Keratinocyte (primary cell): ENCODE data around the gene ANKRD13D. TPM values are rescaled to one million over a fixed set of nuclear protein-coding genes. Genes with fewer than 3 reads are reported as not detected.

Source experiments
- DNase-seq: peaks from one replicate; pipeline ENCODE4 v3.0.0-alpha.2; 2011; ENCODE audit warnings: low read depth, missing footprints, low spot score
- FAIRE-seq: peaks from 2 replicates; lab custom pipeline; 2011; peaks lifted over from hg19 to GRCh38; lab: Jason Lieb, UNC
- H2AFZ ChIP-seq: 2 replicates; pipeline ENCODE4 v1.6.0; 2012; ENCODE audit warnings: low read length, control low read depth, inconsistent platforms; ENCODE audit not compliant: control insufficient read depth
- H3K27ac ChIP-seq: 2 replicates; pipeline ENCODE4 v1.5.1; 2011; ENCODE audit warnings: low read length; ENCODE audit not compliant: control insufficient read depth, insufficient read depth
- H3K27me3 ChIP-seq: 3 replicates; pipeline ENCODE4 v1.6.0; 2011; ENCODE audit warnings: low read length; ENCODE audit not compliant: control insufficient read depth, insufficient read depth; ENCODE audit errors: extremely low read depth
- H3K36me3 ChIP-seq, 2 experiments: 2 replicates in 1 of 2; 3 replicates in 1 of 2; pipeline ENCODE4 v1.5.1; 2011; ENCODE audit warnings: low read length in 2 of 2, mild to moderate bottlenecking in 1 of 2; ENCODE audit not compliant: control insufficient read depth in 2 of 2, insufficient read depth in 2 of 2; ENCODE audit errors: extremely low read depth in 1 of 2
- H3K4me1 ChIP-seq: 3 replicates; pipeline ENCODE4 v1.5.1; 2011; ENCODE audit warnings: low read length; ENCODE audit not compliant: control insufficient read depth, insufficient read depth; ENCODE audit errors: extremely low read depth
- H3K4me2 ChIP-seq: 3 replicates; pipeline ENCODE4 v1.6.0; 2011; ENCODE audit warnings: low read depth, low read length; ENCODE audit not compliant: control insufficient read depth, insufficient read depth; ENCODE audit errors: extremely low read depth
- H3K4me3 ChIP-seq, 3 experiments: fragments of 200-600 bp in 1 of 3; sonication (generic) in 1 of 3; 2 replicates in 2 of 3; 3 replicates in 1 of 3; pipeline ENCODE4 v1.5.1; 2011 to 2016; ENCODE audit warnings: low read length in 3 of 3, mild to moderate bottlenecking in 3 of 3, control low read depth in 2 of 3, inconsistent platforms in 1 of 3, low read depth in 1 of 3, mixed read lengths in 1 of 3, mixed run types in 1 of 3, moderate library complexity in 1 of 3; ENCODE audit not compliant: control insufficient read depth in 2 of 3, insufficient read depth in 2 of 3; ENCODE audit errors: extremely low read depth in 1 of 3
- H3K79me2 ChIP-seq: 2 replicates; pipeline ENCODE4 v1.6.0; 2012; ENCODE audit warnings: low read length; ENCODE audit not compliant: control insufficient read depth, insufficient read depth
- H3K9ac ChIP-seq: 3 replicates; pipeline ENCODE4 v1.6.0; 2011; ENCODE audit warnings: low read length; ENCODE audit not compliant: control insufficient read depth, insufficient read depth; ENCODE audit errors: extremely low read depth
- H3K9me1 ChIP-seq: 3 replicates; pipeline ENCODE4 v1.6.0; 2011; ENCODE audit warnings: low read length; ENCODE audit not compliant: control insufficient read depth, insufficient read depth; ENCODE audit errors: extremely low read depth
- H3K9me3 ChIP-seq: 2 replicates; pipeline ENCODE4 v1.5.1; 2012; ENCODE audit warnings: low read depth, low read length; ENCODE audit not compliant: control insufficient read depth
- H4K20me1 ChIP-seq: 3 replicates; pipeline ENCODE4 v1.6.0; 2011; ENCODE audit warnings: low read length; ENCODE audit not compliant: control insufficient read depth, insufficient read depth; ENCODE audit errors: extremely low read depth
- CTCF ChIP-seq, 3 experiments: IDR thresholded peaks in 1 of 3; conservative IDR thresholded peaks in 1 of 3; optimal IDR thresholded peaks in 1 of 3; 2 replicates in 2 of 3; 3 replicates in 1 of 3; pipeline versions ENCODE3 to v1.5.1; 2011; ENCODE audit warnings: low read length in 3 of 3, mild to moderate bottlenecking in 3 of 3, moderate library complexity in 2 of 3, control low read depth in 1 of 3, inconsistent platforms in 1 of 3; ENCODE audit not compliant: insufficient read depth in 2 of 3; ENCODE audit errors: extremely low read depth in 1 of 3
- EZH2 ChIP-seq: IDR thresholded peaks from one replicate; pipeline ENCODE4 v1.6.1; 2012; ENCODE audit warnings: inconsistent platforms, mild to moderate bottlenecking, low read length, moderate library complexity
- dilution Hi-C: fragments of 300-500 bp; cut with MboI; formaldehyde crosslinking; loops from one replicate; pipeline ENCODE4 v1.7.0; 2020; ENCODE audit warnings: low sequenced_read_pairs; ENCODE audit not compliant: extremely low pct_ligation_motif_present
- polyA plus RNA-seq, 5 experiments: library from polyadenylated mRNA; depleted of rRNA in 3 of 5; stranded (reverse) in 3 of 5; stranded (forward) in 1 of 5; unstranded in 1 of 5; fragments of >200 nt; gene quantifications; 1 replicate in 1 of 5; 2 replicates in 3 of 5; 3 replicates in 1 of 5; pipeline versions ENCODE4 v1.2.1 to v1.2.3, GENCODE V29; 2011 to 2012; ENCODE audit warnings: missing spikeins in 2 of 5, low read depth in 1 of 5, low replicate concordance in 1 of 5

ANKRD13D gene
- polyA plus RNA-seq, 1 donor (not counting 4 experiments of a cell fraction or from before 2014, with no cell fraction given) = 25.0 TPM

- H3K4me2 ChIP-seq = no peak overlapping the region
- peaks cover 16% of the 10 kb centered on the region for H3K79me2 ChIP-seq
- no peaks in the 10 kb centered on the region for H3K27me3 ChIP-seq
- no peaks in the 10 kb centered on the region for H3K9me1 ChIP-seq
- H3K4me3 ChIP-seq = no peak overlapping the region
- dilution Hi-C loops = no loop called here
- H4K20me1 ChIP-seq = no peaks in the 10 kb centered on the region
- H3K4me1 ChIP-seq = peaks cover 13% of the 10 kb centered on the region
- no peak overlapping the region for H3K27ac ChIP-seq
- no peak for TF ChIP-seq CTCF (optimal IDR thresholded peaks at IDR 0.05 in 1 of 3, IDR thresholded peaks at IDR 0.05 in 1 of 3, conservative IDR thresholded peaks at IDR 0.05 in 1 of 3; ENCODE audit: extremely low read depth in 1 of 3, insufficient read depth in 2 of 3, low read length in 3 of 3)
- TF ChIP-seq EZH2 = no peak
- H2AFZ ChIP-seq = no peak overlapping the region
- H3K9me3 ChIP-seq = peaks cover 4% of the 10 kb centered on the region
- no peak for FAIRE-seq
- no peak overlapping the region for H3K9ac ChIP-seq
- no peak for DNase-seq
- peaks cover 31 to 42% of the 10 kb centered on the region in 2 experiments for H3K36me3 ChIP-seq
Observed at GRCh38 chr11:67298786-67299185, 9.7 kb downstream of the ANKRD13D start.

- no peak for FAIRE-seq
- DNase-seq = no peak
- dilution Hi-C loops = no loop called here
- no peaks in the 10 kb centered on the region for H3K9me1 ChIP-seq
- H3K9ac ChIP-seq = no peak overlapping the region
- no peaks in the 10 kb centered on the region for H4K20me1 ChIP-seq
- H3K9me3 ChIP-seq = peaks cover 4% of the 10 kb centered on the region
- H3K27ac ChIP-seq = no peak overlapping the region
- H2AFZ ChIP-seq = no peak overlapping the region
- H3K27me3 ChIP-seq = no peaks in the 10 kb centered on the region
- peaks cover 11% of the 10 kb centered on the region for H3K79me2 ChIP-seq
- H3K36me3 ChIP-seq = peaks cover 31 to 36% of the 10 kb centered on the region in 2 experiments
- no peak for TF ChIP-seq EZH2
- no peak for TF ChIP-seq CTCF (optimal IDR thresholded peaks at IDR 0.05 in 1 of 3, IDR thresholded peaks at IDR 0.05 in 1 of 3, conservative IDR thresholded peaks at IDR 0.05 in 1 of 3; ENCODE audit: extremely low read depth in 1 of 3, insufficient read depth in 2 of 3, low read length in 3 of 3)
- H3K4me3 ChIP-seq = no peak overlapping the region
- peaks cover 20% of the 10 kb centered on the region for H3K4me1 ChIP-seq
- no peak overlapping the region for H3K4me2 ChIP-seq
Observed at GRCh38 chr11:67299471-67300191, 10.5 kb downstream of the ANKRD13D start.
